ENCODE measurements around the gene TRABD2A.
"Not testable (repeated sequence)": the region's sequence is repeated elsewhere in the genome, so short reads cannot be mapped to it uniquely, and the experiment has no call there.

TRABD2A gene

DNA sequence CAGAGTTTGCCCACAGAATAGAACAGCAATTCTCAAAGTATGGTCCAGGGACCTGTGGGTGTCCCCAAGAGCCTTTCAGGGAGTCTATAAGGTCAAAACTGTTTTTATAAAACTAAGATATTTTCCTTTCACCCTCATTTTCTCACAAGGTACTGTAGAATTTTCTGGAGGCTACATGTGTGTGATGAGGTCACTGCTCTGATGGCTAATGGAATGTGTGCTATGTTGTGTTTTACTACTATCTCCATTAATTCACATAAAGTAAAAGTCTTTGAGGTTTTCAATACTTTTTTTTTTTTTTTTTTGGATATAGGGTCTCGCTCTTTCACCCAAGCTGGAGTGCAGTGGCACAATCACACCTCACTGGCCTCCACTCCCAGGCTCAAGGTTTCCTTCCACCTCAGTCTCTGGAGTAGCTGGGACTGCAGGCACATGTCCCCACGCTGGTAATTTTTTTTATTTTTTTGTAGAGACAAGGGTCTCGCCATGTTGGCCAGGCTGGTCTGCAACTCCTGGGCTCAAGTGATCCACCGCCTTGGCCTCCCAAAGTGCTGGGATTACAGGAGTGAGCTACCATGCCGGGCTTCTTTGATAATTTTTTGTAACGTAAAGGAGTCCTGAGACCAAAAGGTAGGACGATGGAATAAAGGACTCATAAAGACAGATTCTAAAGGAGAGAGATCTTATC is 1.8 kb downstream of the TRABD2A start:
- H3K4me3 ChIP-seq (replicated peaks; ENCODE audit: low read depth, low read length): no peak overlapping the region
- TF ChIP-seq, protein P1, sequence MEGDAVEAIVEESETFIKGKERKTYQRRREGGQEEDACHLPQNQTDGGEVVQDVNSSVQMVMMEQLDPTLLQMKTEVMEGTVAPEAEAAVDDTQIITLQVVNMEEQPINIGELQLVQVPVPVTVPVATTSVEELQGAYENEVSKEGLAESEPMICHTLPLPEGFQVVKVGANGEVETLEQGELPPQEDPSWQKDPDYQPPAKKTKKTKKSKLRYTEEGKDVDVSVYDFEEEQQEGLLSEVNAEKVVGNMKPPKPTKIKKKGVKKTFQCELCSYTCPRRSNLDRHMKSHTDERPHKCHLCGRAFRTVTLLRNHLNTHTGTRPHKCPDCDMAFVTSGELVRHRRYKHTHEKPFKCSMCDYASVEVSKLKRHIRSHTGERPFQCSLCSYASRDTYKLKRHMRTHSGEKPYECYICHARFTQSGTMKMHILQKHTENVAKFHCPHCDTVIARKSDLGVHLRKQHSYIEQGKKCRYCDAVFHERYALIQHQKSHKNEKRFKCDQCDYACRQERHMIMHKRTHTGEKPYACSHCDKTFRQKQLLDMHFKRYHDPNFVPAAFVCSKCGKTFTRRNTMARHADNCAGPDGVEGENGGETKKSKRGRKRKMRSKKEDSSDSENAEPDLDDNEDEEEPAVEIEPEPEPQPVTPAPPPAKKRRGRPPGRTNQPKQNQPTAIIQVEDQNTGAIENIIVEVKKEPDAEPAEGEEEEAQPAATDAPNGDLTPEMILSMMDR (IDR thresholded peaks at IDR 0.05; ENCODE audit: low read length, missing control alignments): no peak
- no peak for DNase-seq (ENCODE audit: low read depth)

DNA sequence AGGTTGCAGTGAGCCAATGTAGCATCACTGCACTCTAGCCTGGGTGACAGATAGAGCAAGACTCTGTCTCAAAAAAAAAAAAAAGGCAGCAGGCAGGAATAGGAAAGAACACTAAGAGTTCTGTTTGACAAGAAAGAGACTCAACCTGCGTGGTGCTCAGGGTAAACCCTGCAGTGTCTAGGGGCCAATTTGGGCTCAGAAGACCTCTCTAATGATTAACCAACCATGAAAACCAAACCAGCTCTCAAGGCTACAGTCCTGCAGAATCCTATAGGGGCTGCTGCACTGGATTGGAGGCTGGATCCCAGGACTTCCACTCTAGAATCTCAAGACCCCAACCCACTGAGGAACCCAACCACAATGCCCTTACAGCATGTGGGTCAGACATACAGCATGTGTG is 2.4 kb downstream of the TRABD2A start:
- TF ChIP-seq, protein P1 (IDR thresholded peaks at IDR 0.05; ENCODE audit: low read length, missing control alignments): no peak
- no peak overlapping the region for H3K4me3 ChIP-seq (replicated peaks; ENCODE audit: low read depth, low read length)
- no peak for DNase-seq (ENCODE audit: low read depth)

DNA sequence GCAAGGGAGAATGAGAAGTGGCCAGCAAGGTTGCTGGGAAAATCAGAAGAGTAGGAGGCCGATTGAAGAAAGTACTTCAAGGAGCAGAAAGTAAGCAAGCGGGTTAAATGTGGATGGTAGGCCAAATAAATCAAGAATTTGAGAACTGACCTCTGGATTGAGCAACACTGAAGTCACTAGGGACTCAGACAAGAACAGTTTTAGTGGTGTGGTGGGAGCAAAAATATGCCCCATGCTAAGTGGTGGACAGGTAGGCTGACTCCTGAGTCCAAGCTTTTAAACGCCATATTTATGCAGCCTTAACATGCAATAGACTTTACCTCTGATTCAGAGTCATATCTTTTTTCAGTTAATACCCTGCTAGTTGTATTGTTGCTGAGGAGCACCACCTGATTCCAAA is 4.5 kb downstream of the TRABD2A start:
- no peak overlapping the region for H3K4me3 ChIP-seq (replicated peaks; ENCODE audit: low read depth, low read length)
- TF ChIP-seq, protein P1 (IDR thresholded peaks at IDR 0.05; ENCODE audit: low read length, missing control alignments): no peak
- no peak for DNase-seq (ENCODE audit: low read depth)

DNA sequence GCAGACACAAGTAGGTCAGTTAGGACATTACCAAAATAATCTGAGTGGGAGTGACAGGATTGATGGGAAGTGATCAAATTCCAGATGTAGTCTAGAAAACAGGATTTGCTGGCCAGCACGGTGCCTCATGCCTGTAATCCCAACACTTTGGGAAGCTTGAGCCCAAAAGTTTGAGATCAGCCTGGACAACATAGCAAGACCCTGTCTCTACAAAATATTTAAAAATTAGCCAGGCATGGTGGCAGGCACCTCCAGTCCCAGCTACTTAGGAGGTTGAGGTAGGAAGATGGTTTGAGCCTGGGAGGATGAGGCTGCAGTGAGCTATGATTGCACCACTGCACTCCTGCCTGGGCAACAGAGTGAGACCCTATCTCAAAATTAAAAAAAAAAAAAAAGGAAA is 5.3 kb downstream of the TRABD2A start:
- DNase-seq (ENCODE audit: low read depth); H3K4me3 ChIP-seq (replicated peaks; ENCODE audit: low read depth, low read length): not testable (repeated sequence)

DNA sequence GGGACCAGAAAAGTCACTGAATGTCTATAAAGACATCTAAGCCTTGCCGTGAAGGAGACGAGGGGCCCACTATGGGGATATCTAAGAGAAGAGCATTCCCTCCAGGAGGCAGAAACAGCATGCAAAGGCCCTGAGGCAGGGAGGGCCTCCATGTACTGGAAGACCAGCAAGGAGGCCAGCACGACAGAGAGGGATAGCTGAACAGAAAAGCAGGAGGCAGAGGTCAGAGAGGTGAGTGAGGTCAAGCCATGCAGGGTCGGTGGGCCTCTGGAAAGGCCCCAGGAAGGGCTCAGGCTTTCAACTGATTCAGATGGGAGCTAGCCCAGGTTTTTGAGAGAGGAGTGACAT is 5.7 kb downstream of the TRABD2A start:
- no peak overlapping the region for H3K4me3 ChIP-seq (replicated peaks; ENCODE audit: low read depth, low read length)
- no peak for DNase-seq (ENCODE audit: low read depth)
- TF ChIP-seq, protein P1 (IDR thresholded peaks at IDR 0.05; ENCODE audit: low read length, missing control alignments): no peak

DNA sequence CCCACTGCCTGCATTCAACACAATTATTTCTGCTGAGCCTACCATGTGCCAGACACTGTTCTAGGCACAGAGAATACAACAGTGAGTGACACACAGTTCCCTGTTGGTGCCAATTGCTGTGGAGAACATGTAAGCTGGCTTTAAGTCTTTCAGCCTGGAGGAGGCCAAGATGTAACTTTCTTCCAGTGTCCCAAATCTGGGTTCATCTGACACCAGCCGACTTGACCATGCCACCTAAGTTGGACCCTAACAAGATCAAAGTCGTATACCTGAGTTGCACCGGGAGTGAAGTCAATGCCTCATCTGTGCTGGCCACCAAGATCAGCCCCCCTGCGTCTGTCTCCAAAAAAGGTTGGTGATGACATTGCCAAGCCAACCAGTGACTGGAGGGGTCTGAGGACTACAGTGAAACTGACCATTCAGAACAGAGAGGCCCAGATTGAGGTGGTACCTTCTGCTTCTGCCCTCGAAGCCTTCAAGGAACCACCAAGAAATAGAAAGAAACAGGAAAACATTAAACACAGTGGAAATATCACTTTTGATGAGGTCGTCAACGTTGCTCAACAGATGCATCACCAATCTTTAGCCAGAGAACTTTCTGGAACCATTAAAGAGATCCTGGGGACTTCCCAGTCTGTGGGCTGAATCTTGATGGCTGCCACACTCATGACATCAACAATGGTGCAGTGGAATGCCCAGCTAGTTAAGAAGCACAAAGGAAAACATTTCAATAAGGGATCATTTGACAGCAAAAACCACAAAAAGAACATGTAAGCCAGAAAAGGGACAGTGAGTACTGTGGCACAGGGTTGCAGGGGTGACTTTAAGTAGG is 6.3 kb downstream of the TRABD2A start:
- H3K4me3 ChIP-seq (replicated peaks; ENCODE audit: low read depth, low read length): no peak overlapping the region
- TF ChIP-seq, protein P1 (IDR thresholded peaks at IDR 0.05; ENCODE audit: low read length, missing control alignments): no peak
- peak; percentile 43 for DNase-seq (ENCODE audit: low read depth)

DNA sequence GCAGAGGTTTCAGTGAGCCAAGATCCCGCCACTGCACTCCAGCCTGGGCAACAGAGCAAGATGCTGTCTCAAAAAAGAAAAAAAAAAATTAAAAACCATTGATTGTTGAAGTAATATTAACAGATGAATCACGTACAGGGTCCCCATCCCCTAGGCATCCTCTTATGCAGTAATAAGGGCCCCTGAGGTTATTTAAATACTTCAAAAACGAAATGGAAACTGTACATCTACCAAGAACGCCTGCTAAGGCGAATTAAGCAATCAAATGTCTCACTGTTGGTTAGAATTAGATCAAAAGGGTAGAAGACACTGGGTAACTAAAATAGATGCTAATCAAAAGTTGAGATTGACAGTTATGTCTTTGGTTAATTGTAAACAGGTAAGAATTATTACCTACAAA is 7.5 kb downstream of the TRABD2A start:
- H3K4me3 ChIP-seq (replicated peaks; ENCODE audit: low read depth, low read length): no peak overlapping the region
- no peak for DNase-seq (ENCODE audit: low read depth)
- TF ChIP-seq, protein P1 (IDR thresholded peaks at IDR 0.05; ENCODE audit: low read length, missing control alignments): no peak

DNA sequence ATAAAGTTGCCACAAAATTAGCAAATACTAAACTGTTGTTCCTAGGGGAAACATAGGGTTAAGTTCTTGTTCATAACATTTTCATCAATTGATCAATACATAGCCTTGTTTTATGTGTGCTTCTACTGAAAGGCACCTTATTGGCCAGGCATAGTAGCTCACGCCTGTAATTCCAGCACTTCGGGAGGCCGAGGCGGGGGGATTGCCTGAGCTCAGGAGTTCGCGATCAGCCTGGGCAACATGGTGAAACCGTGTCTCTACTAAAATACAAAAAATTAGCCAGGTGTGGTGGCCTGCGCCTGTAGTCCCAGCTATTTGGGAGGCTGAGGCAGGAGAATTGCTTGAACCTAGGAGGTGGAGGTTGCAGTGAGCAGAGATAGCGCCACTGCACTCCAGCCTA is 8.2 kb downstream of the TRABD2A start:
- H3K4me3 ChIP-seq (replicated peaks; ENCODE audit: low read depth, low read length); DNase-seq (ENCODE audit: low read depth): not testable (repeated sequence)
